Caki2 (cell line): ENCODE measurements around the gene ROR1. TPM values are rescaled to one million over a fixed set of nuclear protein-coding genes. Genes with fewer than 3 reads are reported as not detected.

Experiments used
- DNase-seq: peaks from one replicate; pipeline ENCODE4 v3.0.0-alpha.2; 2015; ENCODE audit warnings: low read depth
- in situ Hi-C: cut with HindIII; loops from 2 replicates; pipeline ENCODE4 v1.10.0; 2016; ENCODE audit warnings: low sequenced_read_pairs, low pct_unique_long_range_greater_than_20kb, mixed read lengths
- total RNA-seq: library from RNA; depleted of rRNA; stranded (reverse); fragments of >200 nt; shearing (Covaris generic); gene quantifications from 2 replicates; pipeline ENCODE4 v1.2.3, GENCODE V29; 2014; ENCODE audit warnings: low replicate concordance

ROR1 gene
- total RNA-seq, 1 experiment from 2014 or later = 3.4 TPM

DNA sequence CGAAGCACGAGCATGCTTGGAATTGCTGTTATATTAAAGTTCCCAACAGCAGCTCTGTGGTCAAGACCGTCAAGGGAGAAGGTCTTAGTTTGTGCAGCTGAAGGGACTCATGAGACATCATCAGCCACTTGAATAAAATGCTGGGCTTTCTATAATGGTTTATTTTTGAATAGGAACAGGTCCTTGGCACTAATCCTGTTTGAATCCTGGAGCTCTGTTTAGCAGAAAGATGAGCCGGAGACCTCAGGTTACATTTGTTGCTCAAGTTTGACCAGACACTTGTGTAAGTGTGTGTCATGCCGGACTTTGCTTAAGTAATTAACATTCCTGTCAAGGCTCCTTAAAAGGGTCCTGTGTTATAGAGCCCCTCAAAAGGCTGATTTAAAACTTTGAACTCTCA, 186.5 kb downstream of the ROR1 start:
- DNase-seq = no peak
- in situ Hi-C loops = no loop called here

DNA sequence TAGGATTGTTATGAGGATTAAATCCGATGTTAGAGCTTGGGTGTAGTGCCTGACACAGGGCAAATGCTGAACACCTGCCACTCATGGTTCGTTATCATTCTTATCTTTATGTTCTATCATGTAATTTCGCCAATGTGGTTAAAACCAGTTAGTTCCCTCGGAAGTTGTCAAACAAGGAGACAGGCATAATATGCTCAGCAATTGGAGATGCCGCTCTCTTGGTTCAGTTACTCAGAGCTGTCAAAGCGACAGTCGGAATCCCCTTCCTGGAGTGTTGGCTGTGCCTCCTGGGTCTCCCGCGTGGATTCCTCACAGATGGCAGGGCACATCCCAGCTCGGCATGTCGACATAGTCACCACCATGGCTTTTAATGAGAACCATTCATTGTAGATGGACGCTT, 192.2 kb downstream of the ROR1 start:
- in situ Hi-C loops = no loop called here

DNA sequence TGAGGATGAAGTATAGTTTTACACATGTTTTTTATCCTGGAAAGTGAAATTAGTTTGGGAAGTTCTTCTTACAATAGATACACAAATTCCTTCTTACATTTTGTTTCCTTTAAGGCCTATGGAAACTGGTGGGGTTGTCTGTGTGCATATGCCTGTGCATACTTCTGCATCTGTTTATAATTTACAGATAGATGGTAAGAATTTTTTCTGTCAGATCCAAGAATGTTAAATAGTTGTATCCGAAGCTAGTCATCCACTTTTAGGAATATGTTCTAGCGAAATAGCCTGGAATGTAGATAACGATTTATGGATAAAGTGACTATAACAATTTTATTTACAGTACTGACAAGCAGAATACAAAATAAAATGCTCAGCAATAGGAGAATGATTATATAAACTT, 194.1 kb downstream of the ROR1 start:
- no peak for DNase-seq
- in situ Hi-C loops = no loop called here

More for the DNA sequence above, 192.2 kb downstream of the ROR1 start:
- DNase-seq = no peak

DNA sequence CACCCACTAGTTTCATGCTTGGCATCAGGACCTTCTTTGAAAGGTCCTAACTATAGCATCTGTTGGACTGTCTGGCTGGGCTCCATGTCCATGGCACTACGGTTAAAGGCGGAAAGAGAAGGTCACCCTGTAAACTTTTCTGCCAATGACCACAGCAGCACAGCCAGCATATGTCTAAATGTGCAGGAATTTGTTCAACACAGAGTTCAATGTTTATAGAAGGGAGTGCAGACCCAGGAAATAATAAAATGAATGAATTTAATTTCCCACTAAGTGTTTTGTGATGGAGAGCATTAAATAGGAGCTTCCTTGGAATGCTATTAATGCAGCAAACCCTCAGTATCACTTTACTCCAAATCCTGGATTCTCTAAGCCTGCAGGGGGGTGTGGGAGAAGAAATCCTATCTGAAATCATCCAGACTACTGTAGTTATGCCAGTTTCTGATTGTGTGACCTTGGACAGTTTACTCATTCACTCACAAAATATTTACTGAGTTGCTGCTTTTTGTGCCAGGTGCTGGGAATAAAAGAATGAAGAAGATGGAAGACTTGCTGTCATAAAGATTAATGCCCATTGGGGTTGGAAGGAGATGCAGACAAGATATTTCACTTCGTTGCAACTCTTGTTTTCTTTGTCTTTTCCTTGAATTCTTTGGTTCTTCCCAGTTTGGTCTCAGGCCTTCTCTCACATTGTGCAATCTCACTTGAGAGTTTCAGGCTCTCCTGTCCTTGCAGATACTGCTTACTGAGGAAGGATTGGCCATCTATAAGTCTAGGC, 195.0 kb downstream of the ROR1 start:
- in situ Hi-C loops = no loop called here
- DNase-seq = no peak

DNA sequence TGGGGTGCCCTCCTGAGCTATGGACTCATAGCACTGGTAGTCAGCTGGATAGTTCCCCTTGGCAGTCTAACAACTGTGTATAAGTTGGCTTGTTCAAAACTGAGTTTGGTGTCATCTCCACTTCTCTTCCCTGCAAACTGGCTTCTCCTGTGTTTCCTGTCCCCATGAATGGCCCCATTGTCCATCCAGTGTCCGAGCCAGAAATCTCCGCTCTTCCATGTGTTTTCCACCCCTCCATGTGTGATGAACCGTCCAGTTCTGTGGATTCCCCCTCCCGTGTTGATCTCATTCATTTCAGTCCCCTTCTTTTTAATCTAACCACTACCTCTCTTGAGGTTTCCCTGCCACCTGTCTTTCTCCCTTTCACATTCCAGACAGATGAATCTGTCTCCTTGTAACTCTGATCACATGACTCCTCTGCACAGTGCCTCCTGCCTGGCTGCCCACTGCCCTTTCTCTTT, 195.7 kb downstream of the ROR1 start:
- DNase-seq = peak; percentile 67
- in situ Hi-C loops = no loop called here

DNA sequence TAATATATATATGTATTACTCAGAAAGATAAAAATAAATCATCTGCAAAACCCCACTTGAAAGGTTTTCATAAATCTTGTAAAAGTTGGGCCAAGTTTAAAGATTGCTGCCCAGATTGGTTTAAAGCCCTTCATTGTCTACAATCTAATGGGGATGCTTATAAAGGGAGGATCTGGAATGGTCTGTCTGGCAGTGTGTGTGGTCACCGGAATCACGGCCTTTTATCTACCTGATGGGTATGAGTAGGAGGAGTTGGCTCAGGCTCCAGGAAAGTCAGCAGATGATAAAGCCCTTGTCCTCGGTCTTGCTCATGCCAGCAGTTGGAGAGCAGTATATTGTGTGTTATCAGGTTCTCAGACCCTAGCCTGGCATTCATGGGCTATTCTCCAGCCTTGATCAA, 197.7 kb downstream of the ROR1 start:
- in situ Hi-C loops = no loop called here
- DNase-seq = no peak

DNA sequence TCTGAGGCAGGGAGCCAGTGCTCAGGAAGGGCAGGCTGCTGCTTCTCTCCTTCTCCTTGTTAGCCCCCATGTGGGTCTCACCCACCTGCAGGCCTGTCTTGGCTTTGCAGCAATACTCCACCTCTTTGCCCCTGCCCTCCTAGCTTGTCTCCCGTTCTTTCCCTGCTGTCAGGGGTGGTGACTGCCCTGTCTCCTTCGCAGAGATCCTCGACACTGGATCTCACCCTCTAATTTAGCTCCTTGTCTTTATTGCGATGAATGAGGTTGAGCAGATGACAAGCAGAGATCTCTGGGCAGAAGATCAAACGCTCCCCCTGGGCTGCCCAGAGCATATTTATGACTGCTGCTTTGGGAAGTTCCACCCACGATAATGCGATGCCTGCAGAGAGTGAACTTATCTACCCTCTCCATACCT, 199.2 kb downstream of the ROR1 start:
- no peak for DNase-seq
- in situ Hi-C loops = no loop called here

DNA sequence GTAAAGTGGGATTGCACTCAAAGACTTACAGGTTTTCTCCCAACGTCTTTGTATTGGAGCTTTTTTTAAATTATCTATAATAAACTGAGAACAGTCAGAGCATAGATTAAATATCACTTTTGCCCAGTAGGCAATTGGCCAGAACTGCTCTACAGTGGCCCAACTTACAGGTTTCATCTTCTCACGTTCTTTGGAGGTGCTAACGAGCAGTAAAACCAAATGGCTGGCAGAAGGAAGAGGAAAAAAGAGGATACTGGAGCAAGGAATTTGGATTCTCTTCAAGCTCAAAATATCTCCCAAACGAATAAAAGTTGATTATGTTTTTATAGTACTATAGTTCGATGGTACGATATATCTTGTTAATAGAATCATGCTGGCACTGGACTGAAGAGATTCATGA, 201.1 kb downstream of the ROR1 start:
- in situ Hi-C loops = no loop called here
- DNase-seq = no peak

DNA sequence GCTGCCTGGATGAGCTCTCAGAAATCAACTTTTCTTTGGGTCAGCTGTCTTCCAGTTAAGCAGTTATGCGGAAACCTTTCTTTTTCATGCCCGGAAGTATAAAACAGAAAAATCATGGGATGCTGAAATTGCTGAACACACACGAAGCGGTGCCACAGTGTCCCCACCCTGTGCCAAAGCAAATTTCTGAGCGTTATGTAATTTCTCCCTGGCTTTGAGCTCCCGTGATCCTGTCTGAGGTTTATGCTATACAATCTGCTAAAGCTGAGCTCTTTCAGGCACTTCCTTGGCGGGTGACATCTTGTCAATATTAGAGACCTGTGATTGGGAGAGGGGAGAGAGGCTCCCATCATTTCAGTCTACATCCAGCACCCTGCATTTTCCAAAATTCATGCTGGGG, 201.7 kb downstream of the ROR1 start:
- DNase-seq = no peak
- in situ Hi-C loops = no loop called here

DNA sequence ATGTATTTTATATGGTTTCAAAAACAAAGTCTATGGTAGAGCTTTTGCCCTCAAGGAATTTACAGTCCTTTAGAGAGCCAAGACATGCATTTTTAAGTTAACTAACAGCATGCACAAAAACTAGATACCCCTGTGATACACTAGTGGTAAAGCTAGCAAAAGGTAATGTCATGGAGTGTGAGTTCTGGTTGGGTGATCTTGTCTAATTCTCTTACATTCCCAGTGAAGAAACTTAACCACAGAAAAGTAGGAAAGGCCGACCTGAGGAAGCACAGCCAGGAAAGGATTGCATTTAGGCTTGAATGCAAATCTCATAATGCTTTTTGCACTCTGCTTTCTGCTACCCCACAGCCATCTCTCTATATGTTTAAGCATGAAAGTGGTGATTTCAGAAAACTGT, 202.2 kb downstream of the ROR1 start:
- peak; percentile 7 for DNase-seq
- in situ Hi-C loops = no loop called here

DNA sequence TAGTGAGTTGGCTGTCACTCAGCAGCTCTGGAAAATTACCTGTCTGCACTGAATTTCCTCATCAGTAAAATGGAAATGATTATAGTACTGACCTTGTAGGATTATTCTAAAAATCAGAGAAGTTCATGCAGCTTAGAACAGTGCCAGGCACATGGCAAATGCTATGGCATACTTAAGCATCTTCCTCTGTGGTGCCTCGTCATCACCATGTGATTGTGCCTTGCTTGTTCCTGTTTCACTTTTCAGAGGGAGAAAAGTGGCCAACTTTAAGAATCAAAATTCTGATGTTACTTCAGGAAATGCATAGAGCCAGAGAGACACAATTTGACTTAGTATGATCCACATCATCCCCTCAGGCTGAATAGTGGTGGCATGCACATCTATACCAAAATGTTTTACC, 203.6 kb downstream of the ROR1 start:
- in situ Hi-C loops = no loop called here
- DNase-seq = no peak

DNA sequence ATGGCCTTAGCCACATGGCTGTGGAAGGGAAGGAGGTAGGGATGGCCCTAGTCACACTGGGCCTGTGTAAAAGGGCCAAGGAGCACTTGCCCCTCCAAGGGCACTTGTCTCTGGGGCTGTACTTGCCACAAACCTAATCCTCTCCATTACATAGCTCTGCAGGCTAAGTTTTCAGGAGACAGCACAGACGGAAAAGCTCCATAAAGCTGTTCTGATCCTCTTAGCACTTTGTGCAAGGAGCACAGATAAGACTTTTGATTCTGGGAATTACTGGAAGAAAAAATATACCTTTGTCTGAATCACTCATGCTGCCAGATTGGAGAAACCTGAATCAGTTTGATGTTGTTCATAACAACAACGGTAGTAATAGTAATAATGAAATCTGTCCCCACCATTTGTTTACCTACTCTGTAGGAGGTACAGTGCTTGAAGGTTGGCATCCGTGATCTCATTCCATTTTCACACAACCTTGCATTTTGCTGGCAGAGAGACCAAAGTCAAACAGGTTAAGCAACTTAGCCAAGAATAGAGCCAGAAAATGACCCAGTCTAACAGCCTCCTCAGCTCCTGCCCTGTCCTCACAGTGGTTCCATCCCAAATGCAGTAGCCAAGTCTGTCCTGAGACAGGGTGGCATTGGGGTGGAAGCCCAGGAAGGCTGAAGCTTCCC, 207.1 kb downstream of the ROR1 start:
- DNase-seq = no peak
- in situ Hi-C loops = no loop called here

DNA sequence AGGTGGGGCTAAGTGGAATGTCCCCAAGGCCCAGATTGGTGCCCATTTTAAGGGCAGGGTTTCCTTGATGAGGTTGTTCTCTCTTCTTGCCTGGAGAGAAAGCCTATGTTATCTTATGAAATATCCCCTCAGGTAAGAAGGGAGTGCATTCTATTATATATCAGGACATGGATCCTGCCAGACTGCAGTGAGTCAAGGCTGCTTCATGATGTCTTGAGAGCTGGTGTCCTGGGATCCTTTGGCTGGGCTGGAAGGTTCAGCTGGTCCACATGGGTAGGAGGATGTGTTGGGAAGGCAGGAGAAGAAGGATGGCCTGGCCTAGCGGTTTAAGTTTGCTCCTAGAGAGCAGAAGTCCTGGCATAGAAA, 207.6 kb downstream of the ROR1 start:
- in situ Hi-C loops = no loop called here
- DNase-seq = no peak

DNA sequence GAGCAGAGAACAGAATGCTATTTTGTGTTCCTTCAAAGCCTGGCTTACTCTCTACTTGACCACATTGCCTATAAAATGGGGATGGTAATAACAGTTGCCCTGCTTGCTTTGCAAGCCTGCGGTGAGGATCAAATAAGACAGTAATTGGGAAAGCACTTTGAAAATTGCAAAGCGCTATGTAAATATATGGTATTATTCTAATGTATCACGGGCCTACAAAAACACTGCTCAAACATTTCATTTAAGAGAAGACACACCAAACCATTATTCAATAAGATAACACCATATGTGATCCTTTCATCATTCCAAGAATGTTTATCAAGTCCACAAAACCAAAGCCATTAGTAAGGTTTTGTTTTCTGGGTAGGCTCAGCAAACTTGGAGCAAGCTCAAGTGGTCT, 208.4 kb downstream of the ROR1 start:
- no peak for DNase-seq
- in situ Hi-C loops = no loop called here

DNA sequence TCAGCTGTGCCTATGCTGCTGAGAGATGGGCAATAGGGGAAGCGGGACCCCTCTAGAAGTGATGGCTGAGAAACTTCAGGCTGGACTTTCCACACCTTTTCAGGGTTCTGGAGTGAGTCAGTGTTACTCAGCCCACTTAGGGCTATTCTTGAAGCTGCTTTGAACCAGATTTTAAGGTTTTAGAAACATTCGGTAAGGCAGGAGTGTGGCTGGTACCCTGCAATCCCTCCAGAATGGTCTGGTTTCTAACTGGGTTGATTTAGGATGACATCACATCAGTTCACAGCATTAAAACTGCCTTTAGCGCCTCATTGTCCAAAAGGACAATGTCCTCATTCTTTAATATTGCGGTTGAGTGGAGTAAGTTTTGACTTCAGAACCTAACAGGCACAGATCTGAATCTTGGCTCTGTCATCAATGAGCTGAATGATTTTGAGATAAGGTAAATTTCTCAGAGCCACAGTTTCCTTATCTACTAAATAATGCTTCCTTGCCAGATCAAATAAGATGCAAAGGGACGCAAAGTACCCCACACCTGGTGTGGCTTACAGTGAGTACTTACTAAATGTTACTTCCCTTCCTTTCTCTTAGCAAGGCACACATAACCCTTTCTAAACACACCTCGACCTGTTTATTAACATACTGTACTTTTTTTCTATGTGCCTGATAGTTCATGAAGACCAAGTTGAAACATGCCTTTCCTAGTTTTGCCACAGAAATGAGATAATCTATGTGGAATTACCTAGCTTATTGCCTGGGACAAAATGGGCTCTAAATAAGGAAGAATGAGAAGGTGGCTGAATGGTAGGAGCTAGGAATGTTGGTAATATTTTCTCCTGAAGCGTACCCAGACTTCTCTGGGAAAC, 209.8 kb downstream of the ROR1 start:
- no peak for DNase-seq

DNA sequence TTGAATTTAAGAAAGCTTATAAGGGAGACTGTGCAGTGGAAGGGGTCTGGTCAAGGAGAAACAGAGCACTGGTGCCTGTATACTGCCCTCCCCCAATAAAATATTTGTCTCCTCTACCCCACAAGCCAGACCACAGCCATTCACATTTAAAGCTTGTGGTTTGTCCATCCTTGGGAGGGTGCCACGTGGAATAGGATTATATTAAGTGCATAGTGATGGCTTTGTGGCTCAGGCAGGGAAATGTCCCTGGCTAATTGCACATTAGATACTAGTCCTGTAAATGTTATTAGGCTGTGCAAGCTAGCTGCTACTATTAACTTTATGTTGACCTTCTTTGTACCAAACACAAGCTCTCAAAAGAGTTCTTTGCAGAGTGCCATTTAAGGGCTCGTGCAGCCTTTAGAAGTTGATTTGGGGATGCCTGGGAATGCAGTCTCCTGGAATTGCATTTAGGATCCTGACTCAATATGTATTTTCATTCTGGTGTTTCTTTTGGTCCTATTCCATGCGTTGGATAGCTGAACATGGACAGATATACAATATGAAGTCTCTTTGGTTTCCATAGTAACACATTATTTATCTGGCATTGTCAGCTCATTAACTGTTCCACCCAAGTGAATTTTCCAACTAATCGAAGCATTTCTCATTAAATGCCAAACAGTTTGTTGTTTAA, 210.6 kb downstream of the ROR1 start:
- in situ Hi-C loops = no loop called here
- no peak for DNase-seq

More for the DNA sequence above, 209.8 kb downstream of the ROR1 start:
- in situ Hi-C loops = no loop called here

DNA sequence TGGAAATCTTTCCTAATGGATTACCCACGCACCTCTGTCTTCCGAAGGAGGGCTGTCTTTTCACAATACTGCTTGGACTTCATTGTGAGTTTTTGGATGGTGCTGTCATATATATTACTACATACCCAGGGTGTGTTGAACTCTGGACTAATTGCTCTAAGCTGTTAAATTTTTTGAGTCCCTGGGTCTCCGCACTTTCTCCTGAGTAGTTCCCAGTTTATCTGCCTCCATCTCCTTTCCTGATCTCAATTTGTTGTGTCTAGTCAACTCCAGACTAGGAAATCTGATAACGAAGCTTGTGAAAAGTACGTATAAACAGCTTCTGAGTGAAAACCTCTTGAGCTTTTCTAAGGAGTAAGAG, 211.1 kb downstream of the ROR1 start:
- in situ Hi-C loops = no loop called here
- no peak for DNase-seq

DNA sequence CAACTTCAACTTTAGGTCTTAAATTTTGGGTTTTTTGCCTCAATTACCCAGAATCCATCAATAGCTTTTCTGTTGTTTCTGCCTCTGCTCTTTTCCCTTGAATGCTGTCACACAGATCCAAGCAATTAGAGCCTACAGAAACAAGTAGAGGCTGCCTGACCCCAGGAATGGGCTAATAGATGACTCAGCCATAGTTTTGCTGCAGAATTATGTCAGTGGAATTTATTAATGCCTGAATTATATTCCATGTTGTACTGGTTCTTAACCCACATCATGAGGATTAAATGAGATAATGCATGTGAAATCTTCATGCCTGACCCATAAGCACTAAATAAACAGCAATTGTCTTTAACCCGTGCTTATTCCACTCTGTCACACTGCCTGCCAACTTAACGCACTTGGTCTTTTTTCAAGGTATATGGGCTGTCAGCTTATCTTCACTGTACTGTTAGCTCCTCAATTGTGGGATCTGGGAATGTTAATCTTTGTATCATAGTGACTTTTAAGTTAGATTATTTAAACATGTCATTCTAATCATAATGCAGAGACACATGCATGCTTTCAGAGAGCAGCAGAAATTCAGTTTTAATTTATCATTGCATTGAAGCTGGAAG, 213.3 kb downstream of the ROR1 start:
- in situ Hi-C loops = no loop called here
- DNase-seq = no peak
